OCI-LY3 (cell line): ENCODE measurements around the gene KLHL30.

Experiments used
- EZH2phosphoT487 ChIP-seq: fragments of 200-600 bp; shearing (Covaris generic); IDR thresholded peaks from 2 replicates; pipeline ENCODE4 v1.6.1; 2018; ENCODE audit warnings: antibody characterized with exemption, mixed run types, low read depth
- TF ChIP-seq, protein P1 (sequence below): fragments of 200-600, 300-600 bp; sonication (generic); IDR thresholded peaks from 2 replicates; pipeline ENCODE4 v1.5.1; 2014; ENCODE audit warnings: antibody characterized with exemption, low read length, low read depth

- TF ChIP-seq, protein P1, sequence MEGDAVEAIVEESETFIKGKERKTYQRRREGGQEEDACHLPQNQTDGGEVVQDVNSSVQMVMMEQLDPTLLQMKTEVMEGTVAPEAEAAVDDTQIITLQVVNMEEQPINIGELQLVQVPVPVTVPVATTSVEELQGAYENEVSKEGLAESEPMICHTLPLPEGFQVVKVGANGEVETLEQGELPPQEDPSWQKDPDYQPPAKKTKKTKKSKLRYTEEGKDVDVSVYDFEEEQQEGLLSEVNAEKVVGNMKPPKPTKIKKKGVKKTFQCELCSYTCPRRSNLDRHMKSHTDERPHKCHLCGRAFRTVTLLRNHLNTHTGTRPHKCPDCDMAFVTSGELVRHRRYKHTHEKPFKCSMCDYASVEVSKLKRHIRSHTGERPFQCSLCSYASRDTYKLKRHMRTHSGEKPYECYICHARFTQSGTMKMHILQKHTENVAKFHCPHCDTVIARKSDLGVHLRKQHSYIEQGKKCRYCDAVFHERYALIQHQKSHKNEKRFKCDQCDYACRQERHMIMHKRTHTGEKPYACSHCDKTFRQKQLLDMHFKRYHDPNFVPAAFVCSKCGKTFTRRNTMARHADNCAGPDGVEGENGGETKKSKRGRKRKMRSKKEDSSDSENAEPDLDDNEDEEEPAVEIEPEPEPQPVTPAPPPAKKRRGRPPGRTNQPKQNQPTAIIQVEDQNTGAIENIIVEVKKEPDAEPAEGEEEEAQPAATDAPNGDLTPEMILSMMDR, result no peak
- no peak for TF ChIP-seq EZH2phosphoT487
Observed at GRCh38 chr2:238129166-238130010, 9.1 kb upstream of the KLHL30 start.
